Spleen (tissue), 11 donors: ENCODE measurements around the gene SIM2. TPM values are rescaled to one million over a fixed set of nuclear protein-coding genes. Genes with fewer than 3 reads are reported as not detected.

Experiments used
- DNase-seq: peaks from one replicate; pipeline ENCODE4 v3.0.0-alpha.2; 2020
- H3K27ac ChIP-seq, 8 donors: fragments of 200-600 bp; sonication (generic) in 7 of 8; 1 replicate in 4 of 8; 2 replicates in 4 of 8; pipeline versions ENCODE4 v1.5.0 to v1.8.0; 2016 to 2021; ENCODE audit warnings: inconsistent platforms in 4 of 8, mild to moderate bottlenecking in 4 of 8, moderate library complexity in 1 of 8
- H3K27me3 ChIP-seq, 7 donors: fragments of 200-600 bp; sonication (generic) in 6 of 7; replicated peaks in 1 of 7; 1 replicate in 4 of 7; 2 replicates in 3 of 7; pipeline versions ENCODE4 v1.5.0 to v1.8.0; 2016 to 2021; ENCODE audit warnings: inconsistent platforms in 3 of 7, mild to moderate bottlenecking in 1 of 7
- H3K36me3 ChIP-seq, 6 donors: fragments of 200-600 bp; sonication (generic) in 5 of 6; 1 replicate in 4 of 6; 2 replicates in 2 of 6; pipeline versions ENCODE4 v1.5.0 to v1.8.0; 2016 to 2021; ENCODE audit warnings: inconsistent platforms in 2 of 6
- H3K4me1 ChIP-seq, 6 donors: fragments of 200-600 bp; sonication (generic) in 5 of 6; 1 replicate in 3 of 6; 2 replicates in 3 of 6; pipeline versions ENCODE4 v1.5.0 to v1.8.0; 2016 to 2021; ENCODE audit warnings: inconsistent platforms in 3 of 6
- H3K4me3 ChIP-seq, 8 donors: fragments of 200-600 bp; sonication (generic) in 7 of 8; 1 replicate in 4 of 8; 2 replicates in 4 of 8; pipeline versions ENCODE4 v1.5.0 to v1.8.0; 2016 to 2021; ENCODE audit warnings: inconsistent platforms in 4 of 8, mild to moderate bottlenecking in 4 of 8, moderate library complexity in 2 of 8
- H3K9me3 ChIP-seq, 8 donors: fragments of 200-600 bp; sonication (generic) in 7 of 8; 1 replicate in 4 of 8; 2 replicates in 4 of 8; pipeline versions ENCODE4 v1.5.0 to v1.8.0; 2016 to 2021; ENCODE audit warnings: inconsistent platforms in 4 of 8
- POLR2A ChIP-seq, 3 donors: fragments of 450-650 bp; IDR thresholded peaks; one replicate each; pipeline ENCODE4 v1.5.1; 2017; ENCODE audit warnings: antibody characterized with exemption in 3 of 3, mild to moderate bottlenecking in 1 of 3
- POLR2AphosphoS5 ChIP-seq, 3 donors: sonication (generic); formaldehyde crosslinking; IDR thresholded peaks; one replicate each; pipeline ENCODE4 v1.5.1; 2017; ENCODE audit warnings: antibody characterized with exemption in 3 of 3
- WGBS, 5 donors: extraction: QIAGEN DNeasy Blood & Tissue Kit in 3 of 5; methylation state at CpG; one replicate each; pipeline versions ENCODE4 v1.1.5 to v1.1.7; 2013 to 2018; 5-methylcytosine and 5-hydroxymethylcytosine counted together
- intact Hi-C: fragments of 100-400 bp; cut with DNase I; formaldehyde crosslinking; loops from one replicate; pipeline ENCODE4 v1.15.0; 2023; ENCODE audit warnings: low total_unique reads
- polyA plus RNA-seq, 3 donors: library from polyadenylated mRNA; stranded (reverse); fragments of 200-250 nt; gene quantifications; one replicate each; pipeline ENCODE4 v1.2.1, GENCODE V29; 2013
- total RNA-seq, 7 donors: library from RNA; depleted of rRNA in 3 of 7; stranded (reverse); fragments of >200 nt in 3 of 7; fragmentation: NEBNext Ultra II Directional in 4 of 7; extraction: Animal tissue kit (Norgen Biotek cat#: 25700) in 4 of 7; gene quantifications; one replicate each; pipeline versions ENCODE4 v1.1.0 to v1.2.1, GENCODE V29; 2016 to 2021
- TF ChIP-seq, protein P1 (sequence below), 11 experiments: fragments of 200-600 bp in 7 of 11; fragments of 450-650 bp in 4 of 11; sonication (generic) in 4 of 11; IDR thresholded peaks in 8 of 11; conservative IDR thresholded peaks in 3 of 11; 1 replicate in 7 of 11; 2 replicates in 4 of 11; pipeline versions ENCODE4 v1.4.0 to v1.8.0; 2016 to 2021; ENCODE audit warnings: antibody characterized with exemption in 11 of 11, inconsistent platforms in 4 of 11, mild to moderate bottlenecking in 1 of 11
- donor health status: healthy with polysubstance abuse.
- donor health status: DM: no; HTN: no; CAD: no; lungs with moderate emphysema.
- donor health status: DM: no; HTN: no; CAD: no.
- donor health status: Bipolar disorder and iron deficiency.
- donor health status: healthy.
- donor health status: DM: no; HTN: no; CAD: no.
- donor health status: DM: yes; HTN: yes; CAD: no.

Gene SIM2
- total and polyA plus RNA-seq, 10 donors = not detected

GRCh38 chr21:36768496-36768895, 69.6 kb downstream of the SIM2 start:
- Histone ChIP-seq H3K4me3 (no peak overlapping the region), H3K36me3 (peaks cover 0 to 16% (median 0%) of the 10 kb centered on the region in 6 donors), H3K27me3 (no peaks in the 10 kb centered on the region), H3K27ac (no peak overlapping the region), H3K4me1 (no peaks in the 10 kb centered on the region), H3K9me3 (no peaks in the 10 kb centered on the region)
- intact Hi-C loops = no loop called here
- no peak for DNase-seq
- TF ChIP-seq, protein P1, sequence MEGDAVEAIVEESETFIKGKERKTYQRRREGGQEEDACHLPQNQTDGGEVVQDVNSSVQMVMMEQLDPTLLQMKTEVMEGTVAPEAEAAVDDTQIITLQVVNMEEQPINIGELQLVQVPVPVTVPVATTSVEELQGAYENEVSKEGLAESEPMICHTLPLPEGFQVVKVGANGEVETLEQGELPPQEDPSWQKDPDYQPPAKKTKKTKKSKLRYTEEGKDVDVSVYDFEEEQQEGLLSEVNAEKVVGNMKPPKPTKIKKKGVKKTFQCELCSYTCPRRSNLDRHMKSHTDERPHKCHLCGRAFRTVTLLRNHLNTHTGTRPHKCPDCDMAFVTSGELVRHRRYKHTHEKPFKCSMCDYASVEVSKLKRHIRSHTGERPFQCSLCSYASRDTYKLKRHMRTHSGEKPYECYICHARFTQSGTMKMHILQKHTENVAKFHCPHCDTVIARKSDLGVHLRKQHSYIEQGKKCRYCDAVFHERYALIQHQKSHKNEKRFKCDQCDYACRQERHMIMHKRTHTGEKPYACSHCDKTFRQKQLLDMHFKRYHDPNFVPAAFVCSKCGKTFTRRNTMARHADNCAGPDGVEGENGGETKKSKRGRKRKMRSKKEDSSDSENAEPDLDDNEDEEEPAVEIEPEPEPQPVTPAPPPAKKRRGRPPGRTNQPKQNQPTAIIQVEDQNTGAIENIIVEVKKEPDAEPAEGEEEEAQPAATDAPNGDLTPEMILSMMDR (IDR thresholded peaks at IDR 0.05 in 8 of 11, conservative IDR thresholded peaks at IDR 0.05 in 3 of 11) = no peak
- TF ChIP-seq POLR2A (IDR thresholded peaks at IDR 0.05) = no peak
- no peak for TF ChIP-seq POLR2AphosphoS5 (IDR thresholded peaks at IDR 0.05)
- WGBS, 5 donors = 94 to 96% (median 94%) methylated on average over 13 of the region's 13 CpGs

DNA sequence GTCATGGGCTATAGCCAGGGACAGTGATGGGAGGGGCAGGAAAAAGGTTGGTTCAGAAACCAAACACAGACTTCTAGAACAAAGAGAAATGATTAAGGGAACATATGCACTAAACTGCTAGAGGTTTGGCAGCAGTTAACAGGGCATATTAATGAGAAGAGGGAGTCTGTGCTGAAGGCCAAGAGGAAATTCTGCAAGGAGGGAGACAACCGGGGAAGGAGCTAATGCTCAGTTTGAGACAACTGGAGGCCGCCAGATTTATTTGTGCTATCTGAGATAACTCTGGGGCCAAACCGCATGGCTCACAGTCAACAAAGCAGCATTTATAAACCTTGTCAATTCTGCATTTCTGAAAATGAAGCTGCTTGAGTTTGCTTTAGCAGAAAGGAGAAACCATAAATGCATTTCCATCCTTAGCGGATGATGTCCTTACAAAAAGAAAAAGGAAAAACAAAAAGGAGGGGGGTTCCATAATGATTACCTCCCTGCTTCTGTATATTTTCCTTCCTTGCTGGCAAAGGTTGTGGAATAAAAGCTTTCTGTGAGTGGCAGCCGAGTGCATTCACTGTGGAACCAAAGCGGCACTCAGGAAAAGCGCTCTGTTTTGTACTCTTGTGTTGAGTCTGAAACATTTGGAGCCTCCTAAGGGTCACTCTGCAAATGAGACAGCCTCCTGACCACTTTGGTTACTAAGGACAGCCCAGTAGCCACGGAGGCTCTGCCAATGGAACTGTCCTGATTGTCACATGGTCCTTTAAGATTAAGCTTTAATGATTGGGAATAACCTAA, 70.3 kb downstream of the SIM2 start:
- WGBS, 5 donors = 68 to 82% (median 73%) methylated on average over 8 of the region's 8 CpGs
- no peaks in the 10 kb centered on the region for H3K4me1 ChIP-seq
- TF ChIP-seq POLR2A (IDR thresholded peaks at IDR 0.05) (no peak), POLR2AphosphoS5 (IDR thresholded peaks at IDR 0.05) (no peak)
- TF ChIP-seq, protein P1 (IDR thresholded peaks at IDR 0.05 in 8 of 11, conservative IDR thresholded peaks at IDR 0.05 in 3 of 11) = no peak
- no peaks in the 10 kb centered on the region for H3K27me3 ChIP-seq
- H3K9me3 ChIP-seq = no peaks in the 10 kb centered on the region
- H3K4me3 ChIP-seq = no peak overlapping the region
- no peak overlapping the region for H3K27ac ChIP-seq
- H3K36me3 ChIP-seq = peaks cover 0 to 8% (median 0%) of the 10 kb centered on the region in 6 donors
- intact Hi-C loops = no loop called here
- DNase-seq = no peak

DNA sequence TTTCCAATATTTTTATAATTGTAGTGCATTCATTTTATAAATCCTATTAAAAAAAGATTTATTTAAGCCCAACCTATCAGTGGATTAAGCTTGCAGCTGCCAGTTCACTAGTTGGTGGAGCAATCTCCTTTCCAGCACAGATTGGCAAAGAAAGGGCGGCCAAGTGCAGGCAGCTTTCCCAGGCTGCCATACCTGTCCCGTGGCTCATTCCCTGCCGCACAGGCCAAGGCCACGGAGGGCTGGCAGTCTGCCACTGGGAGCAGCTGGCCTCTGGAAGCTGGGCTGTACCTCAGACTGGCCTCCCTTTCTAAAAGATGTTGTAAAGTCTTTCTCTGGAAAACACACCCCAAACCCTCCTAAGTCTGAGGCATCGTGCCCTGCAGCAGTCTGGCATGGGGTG, 74.2 kb downstream of the SIM2 start:
- H3K9me3 ChIP-seq = no peaks in the 10 kb centered on the region
- DNase-seq = no peak
- no peaks in the 10 kb centered on the region for H3K4me1 ChIP-seq
- H3K27me3 ChIP-seq = no peaks in the 10 kb centered on the region
- H3K4me3 ChIP-seq = no peak overlapping the region
- no peak for TF ChIP-seq POLR2AphosphoS5 (IDR thresholded peaks at IDR 0.05)
- TF ChIP-seq, protein P1 (IDR thresholded peaks at IDR 0.05 in 8 of 11, conservative IDR thresholded peaks at IDR 0.05 in 3 of 11) = no peak
- TF ChIP-seq POLR2A (IDR thresholded peaks at IDR 0.05) = no peak
- H3K27ac ChIP-seq = no peak overlapping the region
- WGBS, 5 donors = 68 to 85% (median 74%) methylated on average over 4 to 5 of the region's 5 CpGs
- no peaks in the 10 kb centered on the region for H3K36me3 ChIP-seq
- intact Hi-C loops = no loop called here

GRCh38 chr21:36773995-36774394, 75.1 kb downstream of the SIM2 start:
- intact Hi-C loops = no loop called here
- Histone ChIP-seq H3K4me1 (no peaks in the 10 kb centered on the region), H3K27ac (no peak overlapping the region), H3K9me3 (no peaks in the 10 kb centered on the region), H3K4me3 (no peak overlapping the region), H3K36me3 (no peaks in the 10 kb centered on the region), H3K27me3 (no peaks in the 10 kb centered on the region)
- TF ChIP-seq POLR2A (IDR thresholded peaks at IDR 0.05) (no peak), POLR2AphosphoS5 (IDR thresholded peaks at IDR 0.05) (no peak)
- TF ChIP-seq, protein P1 (IDR thresholded peaks at IDR 0.05 in 8 of 11, conservative IDR thresholded peaks at IDR 0.05 in 3 of 11) = no peak
- WGBS, 5 donors = 52 to 72% (median 66%) methylated on average over 8 of the region's 8 CpGs
- no peak for DNase-seq
